ENCODE results near the gene ACVR1C. TPM values are rescaled to one million over a fixed set of nuclear protein-coding genes. Genes with fewer than 3 reads are reported as not detected.

The ACVR1C gene
- total RNA-seq, 1 donor from 2014 or later = not detected

DNA sequence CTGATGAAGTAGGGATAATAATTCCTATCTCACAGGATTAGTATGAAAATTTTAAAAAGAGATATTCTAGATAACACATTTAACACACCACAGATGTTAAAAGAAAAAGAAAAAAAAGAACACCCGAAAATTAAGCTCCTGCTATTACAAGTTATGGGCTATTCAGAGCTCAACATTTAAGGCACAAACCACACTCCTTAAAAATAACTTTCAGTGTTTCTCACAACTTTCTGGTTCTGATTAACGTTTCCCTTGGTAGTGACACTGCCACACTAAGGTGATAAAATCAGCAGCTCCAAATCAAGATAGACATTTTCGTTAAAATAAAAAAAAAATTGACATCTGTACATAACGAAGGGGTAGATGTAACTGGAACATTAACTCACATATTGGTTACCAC is 26.9 kb downstream of the ACVR1C start:
- Histone ChIP-seq H3K36me3 (no peaks in the 10 kb centered on the region), H3K9me3 (no peaks in the 10 kb centered on the region), H3K4me1 (no peaks in the 10 kb centered on the region), H3K27me3 (no peaks in the 10 kb centered on the region), H3K4me3 (no peak overlapping the region), H3K27ac (no peak overlapping the region)
- intact Hi-C loops (cut with DNase I) = no loop called here
- TF ChIP-seq, protein P1, sequence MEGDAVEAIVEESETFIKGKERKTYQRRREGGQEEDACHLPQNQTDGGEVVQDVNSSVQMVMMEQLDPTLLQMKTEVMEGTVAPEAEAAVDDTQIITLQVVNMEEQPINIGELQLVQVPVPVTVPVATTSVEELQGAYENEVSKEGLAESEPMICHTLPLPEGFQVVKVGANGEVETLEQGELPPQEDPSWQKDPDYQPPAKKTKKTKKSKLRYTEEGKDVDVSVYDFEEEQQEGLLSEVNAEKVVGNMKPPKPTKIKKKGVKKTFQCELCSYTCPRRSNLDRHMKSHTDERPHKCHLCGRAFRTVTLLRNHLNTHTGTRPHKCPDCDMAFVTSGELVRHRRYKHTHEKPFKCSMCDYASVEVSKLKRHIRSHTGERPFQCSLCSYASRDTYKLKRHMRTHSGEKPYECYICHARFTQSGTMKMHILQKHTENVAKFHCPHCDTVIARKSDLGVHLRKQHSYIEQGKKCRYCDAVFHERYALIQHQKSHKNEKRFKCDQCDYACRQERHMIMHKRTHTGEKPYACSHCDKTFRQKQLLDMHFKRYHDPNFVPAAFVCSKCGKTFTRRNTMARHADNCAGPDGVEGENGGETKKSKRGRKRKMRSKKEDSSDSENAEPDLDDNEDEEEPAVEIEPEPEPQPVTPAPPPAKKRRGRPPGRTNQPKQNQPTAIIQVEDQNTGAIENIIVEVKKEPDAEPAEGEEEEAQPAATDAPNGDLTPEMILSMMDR (IDR thresholded peaks at IDR 0.05) = no peak
- no peak for DNase-seq (ENCODE audit: low spot score in 2 of 2)

DNA sequence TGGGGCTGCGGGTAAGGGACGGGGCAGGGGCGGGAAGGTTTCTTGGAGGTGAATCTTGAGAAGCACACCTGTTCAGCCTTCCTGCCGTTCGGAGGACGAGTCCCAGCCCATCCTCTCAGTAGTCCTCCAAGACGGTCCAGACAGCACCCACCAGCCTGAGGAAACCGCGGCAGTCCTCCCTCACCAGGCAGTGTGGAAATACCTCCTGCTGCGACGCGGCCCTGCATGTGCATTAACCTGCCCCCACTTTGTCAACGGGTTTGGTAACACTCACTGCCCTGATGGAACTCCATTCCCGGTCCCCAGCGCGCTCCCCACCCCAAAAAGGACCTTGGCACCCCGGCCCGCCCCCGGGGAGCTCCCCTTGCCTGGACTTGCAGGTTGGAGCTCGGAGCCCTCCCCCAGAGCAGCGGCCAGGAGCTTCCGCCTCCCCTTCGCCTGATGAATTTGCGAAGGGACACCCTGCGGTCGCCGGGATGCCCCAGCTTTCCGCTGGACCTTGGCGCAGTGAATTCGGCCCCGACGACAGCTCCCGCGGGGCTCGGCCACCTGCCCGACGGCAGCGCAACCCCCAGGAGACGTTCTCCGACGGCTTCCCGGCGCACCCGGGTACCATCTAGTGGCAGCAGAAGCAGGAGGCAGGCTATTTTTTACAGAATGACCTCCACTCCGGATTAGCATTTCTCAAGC is 31.5 kb downstream of the ACVR1C start:
- DNase-seq (ENCODE audit: low spot score in 2 of 2) = no peak
- Histone ChIP-seq H3K27me3 (no peaks in the 10 kb centered on the region), H3K4me1 (no peaks in the 10 kb centered on the region), H3K27ac (no peak overlapping the region), H3K4me3 (no peak overlapping the region), H3K36me3 (no peaks in the 10 kb centered on the region), H3K9me3 (no peaks in the 10 kb centered on the region)
- intact Hi-C loops (cut with DNase I) = no loop called here
- TF ChIP-seq, protein P1 (IDR thresholded peaks at IDR 0.05) = peak in 1 of 3 experiments; percentile 21

DNA sequence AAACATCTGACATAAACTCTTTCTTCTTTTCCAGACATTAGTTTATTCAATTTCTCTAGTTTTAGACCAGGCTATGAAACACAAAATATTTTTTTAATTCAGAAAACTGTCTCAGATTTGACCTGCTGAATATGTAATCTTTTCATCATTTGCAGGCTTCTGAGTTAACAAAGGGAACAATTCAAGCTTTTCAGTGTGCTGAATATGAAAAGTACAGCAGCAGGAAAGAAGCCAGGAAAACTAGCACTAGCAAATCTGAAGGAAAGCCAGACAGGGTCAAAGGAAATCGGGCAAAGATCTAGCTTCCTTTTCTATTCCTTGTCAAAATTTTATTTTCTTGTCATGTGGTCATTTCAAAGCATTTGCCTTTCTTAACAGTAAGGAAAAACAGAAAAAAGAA is 35.3 kb downstream of the ACVR1C start:
- DNase-seq (ENCODE audit: low spot score in 2 of 2) = no peak
- intact Hi-C loops (cut with DNase I) = no loop called here
- no peaks in the 10 kb centered on the region for H3K36me3 ChIP-seq
- H3K4me3 ChIP-seq = no peak overlapping the region
- H3K27ac ChIP-seq = no peak overlapping the region
- no peaks in the 10 kb centered on the region for H3K27me3 ChIP-seq
- TF ChIP-seq, protein P1 (IDR thresholded peaks at IDR 0.05) = no peak
- no peaks in the 10 kb centered on the region for H3K9me3 ChIP-seq
- no peaks in the 10 kb centered on the region for H3K4me1 ChIP-seq

DNA sequence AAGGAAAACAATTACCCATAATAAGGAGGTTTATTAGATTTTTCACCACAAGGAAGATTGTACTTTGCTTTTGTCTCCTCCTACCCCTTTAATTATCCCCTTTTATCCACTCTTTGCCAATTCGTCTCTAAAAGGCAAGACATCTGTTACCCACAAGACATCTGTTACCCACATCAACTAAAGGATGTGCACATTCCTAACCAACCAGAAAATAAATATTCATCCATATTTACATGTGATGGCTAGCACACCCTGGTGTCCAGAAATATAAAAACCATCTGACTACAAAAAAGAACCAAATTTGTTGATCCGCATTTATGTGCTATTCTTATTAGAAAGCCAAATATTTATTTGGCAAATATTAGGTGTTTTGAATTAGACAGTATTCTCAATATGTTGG is 35.7 kb downstream of the ACVR1C start:
- intact Hi-C loops (cut with DNase I) = no loop called here
- no peaks in the 10 kb centered on the region for H3K9me3 ChIP-seq
- H3K27me3 ChIP-seq = no peaks in the 10 kb centered on the region
- no peak overlapping the region for H3K27ac ChIP-seq
- H3K4me1 ChIP-seq = no peaks in the 10 kb centered on the region
- no peak overlapping the region for H3K4me3 ChIP-seq
- DNase-seq (ENCODE audit: low spot score in 2 of 2) = no peak
- H3K36me3 ChIP-seq = no peaks in the 10 kb centered on the region
- TF ChIP-seq, protein P1 (IDR thresholded peaks at IDR 0.05) = no peak

DNA sequence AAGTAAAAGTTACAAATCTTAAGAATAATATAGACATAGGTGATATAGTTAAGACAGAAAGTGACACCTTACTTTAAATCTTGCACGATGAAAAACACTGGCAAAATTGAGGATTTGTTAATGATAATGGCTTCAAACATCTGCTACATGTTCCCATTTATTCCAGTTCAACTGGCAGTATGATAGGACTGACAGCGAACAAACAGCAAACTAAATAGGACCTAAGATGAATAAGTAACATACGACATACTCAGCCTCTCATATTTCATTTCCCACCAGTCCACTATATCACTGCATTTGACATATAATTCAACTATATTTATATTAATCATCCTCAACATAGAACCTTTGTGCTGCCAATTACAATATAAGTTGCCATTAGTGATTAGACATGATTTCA is 36.3 kb downstream of the ACVR1C start:
- no peaks in the 10 kb centered on the region for H3K27me3 ChIP-seq
- H3K27ac ChIP-seq = no peak overlapping the region
- no peaks in the 10 kb centered on the region for H3K4me1 ChIP-seq
- no peak for DNase-seq (ENCODE audit: low spot score in 2 of 2)
- H3K36me3 ChIP-seq = no peaks in the 10 kb centered on the region
- TF ChIP-seq, protein P1 (IDR thresholded peaks at IDR 0.05) = no peak
- H3K4me3 ChIP-seq = no peak overlapping the region
- no peaks in the 10 kb centered on the region for H3K9me3 ChIP-seq
- intact Hi-C loops (cut with DNase I) = no loop called here

DNA sequence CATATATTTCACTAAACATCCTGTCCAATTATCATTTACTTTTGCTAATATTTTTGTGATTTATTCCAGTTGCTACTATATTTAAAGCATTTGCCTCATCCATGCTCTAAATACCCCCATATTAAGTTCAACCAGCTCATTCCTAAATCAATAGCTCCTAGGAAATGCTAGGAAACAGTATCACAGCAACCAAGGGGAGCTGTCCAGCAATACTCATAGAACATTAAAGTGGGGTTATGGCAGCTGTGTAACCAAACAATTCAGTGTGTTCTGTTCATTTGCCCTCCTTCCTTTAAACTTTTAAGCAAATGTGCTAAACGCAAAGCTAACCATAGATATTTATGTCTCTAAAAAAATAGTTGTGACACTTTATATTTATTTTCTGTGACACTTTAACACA is 41.1 kb downstream of the ACVR1C start:
- no peaks in the 10 kb centered on the region for H3K9me3 ChIP-seq
- TF ChIP-seq, protein P1 (IDR thresholded peaks at IDR 0.05) = no peak
- intact Hi-C loops (cut with DNase I) = no loop called here
- H3K27me3 ChIP-seq = no peaks in the 10 kb centered on the region
- no peaks in the 10 kb centered on the region for H3K36me3 ChIP-seq
- no peaks in the 10 kb centered on the region for H3K4me1 ChIP-seq
- H3K27ac ChIP-seq = no peak overlapping the region
- no peak overlapping the region for H3K4me3 ChIP-seq
- DNase-seq (ENCODE audit: low spot score in 2 of 2) = no peak
